ENCODE data around the gene CAT.

CAT gene

DNA sequence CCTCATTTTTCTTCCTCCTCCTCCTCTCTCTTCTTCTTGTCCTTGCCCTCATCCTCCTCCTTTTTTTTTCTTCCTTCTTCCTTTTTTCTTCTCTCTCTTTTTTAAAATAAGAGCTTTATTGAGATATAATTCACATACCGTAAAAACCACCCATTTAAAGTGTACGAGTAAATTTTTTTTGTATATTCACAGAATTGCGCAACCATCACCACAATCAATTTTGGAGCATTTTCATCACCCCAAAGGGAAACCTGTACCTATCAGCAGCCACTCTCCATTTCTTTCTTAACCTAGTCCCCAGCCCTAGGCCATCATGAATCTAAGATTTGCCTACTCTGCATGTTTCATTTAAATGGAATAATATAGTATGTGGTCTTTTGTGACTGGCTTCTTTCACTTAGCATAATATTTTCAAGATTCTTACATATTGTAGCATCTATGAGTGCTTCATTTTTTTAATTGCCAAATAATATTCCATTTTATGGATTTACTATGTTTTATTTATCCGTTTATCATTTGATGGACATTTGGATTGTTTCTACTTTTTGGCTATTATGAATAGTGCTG lies 35.0 kb downstream of the CAT start:
- Histone ChIP-seq H3K4me3 (ENCODE audit: insufficient read depth, low read depth, low read length) (no peak overlapping the region), H3K27me3 (ENCODE audit: control insufficient read depth, insufficient read depth, low read length, poor library complexity, severe bottlenecking) (no peaks in the 10 kb centered on the region), H3K27ac (ENCODE audit: insufficient read depth, low read depth, low read length, poor library complexity, severe bottlenecking) (no peak overlapping the region), H3K36me3 (ENCODE audit: control insufficient read depth, insufficient read depth, low read length) (no peaks in the 10 kb centered on the region), H3K9me3 (ENCODE audit: control insufficient read depth, low read length) (no peaks in the 10 kb centered on the region), H3K4me1 (ENCODE audit: control insufficient read depth, insufficient read depth, low read length) (no peaks in the 10 kb centered on the region)
- WGBS, 2 experiments, result 94 to 95% methylated on average over 3 of the region's 4 CpGs

DNA sequence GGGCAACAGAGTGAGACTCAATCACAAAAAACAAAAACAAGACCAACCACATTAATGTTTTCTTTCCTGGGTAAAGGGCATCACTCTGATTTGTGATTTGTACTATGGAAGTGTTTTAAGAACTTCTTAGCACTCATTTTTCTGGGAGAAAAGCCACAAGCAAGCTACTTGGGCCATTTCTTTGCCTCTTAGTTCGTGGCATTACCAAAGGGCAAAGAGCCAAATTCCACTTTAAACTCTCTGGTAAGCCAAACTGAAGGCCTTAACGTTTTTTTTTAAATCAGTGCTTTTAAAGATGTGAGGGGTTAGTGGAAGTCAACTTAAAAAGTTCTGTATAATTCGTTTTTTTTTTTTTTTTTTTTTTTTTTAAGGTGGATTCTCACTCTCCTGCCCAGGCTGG lies 36.9 kb downstream of the CAT start:
- H3K27ac ChIP-seq (ENCODE audit: insufficient read depth, low read depth, low read length, poor library complexity, severe bottlenecking), result no peak overlapping the region
- no peaks in the 10 kb centered on the region for H3K36me3 ChIP-seq (ENCODE audit: control insufficient read depth, insufficient read depth, low read length)
- no peaks in the 10 kb centered on the region for H3K27me3 ChIP-seq (ENCODE audit: control insufficient read depth, insufficient read depth, low read length, poor library complexity, severe bottlenecking)
- no peaks in the 10 kb centered on the region for H3K4me1 ChIP-seq (ENCODE audit: control insufficient read depth, insufficient read depth, low read length)
- H3K9me3 ChIP-seq (ENCODE audit: control insufficient read depth, low read length), result no peaks in the 10 kb centered on the region
- WGBS, 2 experiments, result 70 to 75% methylated on average over 3 of the region's 3 CpGs
- no peak overlapping the region for H3K4me3 ChIP-seq (ENCODE audit: insufficient read depth, low read depth, low read length)

DNA sequence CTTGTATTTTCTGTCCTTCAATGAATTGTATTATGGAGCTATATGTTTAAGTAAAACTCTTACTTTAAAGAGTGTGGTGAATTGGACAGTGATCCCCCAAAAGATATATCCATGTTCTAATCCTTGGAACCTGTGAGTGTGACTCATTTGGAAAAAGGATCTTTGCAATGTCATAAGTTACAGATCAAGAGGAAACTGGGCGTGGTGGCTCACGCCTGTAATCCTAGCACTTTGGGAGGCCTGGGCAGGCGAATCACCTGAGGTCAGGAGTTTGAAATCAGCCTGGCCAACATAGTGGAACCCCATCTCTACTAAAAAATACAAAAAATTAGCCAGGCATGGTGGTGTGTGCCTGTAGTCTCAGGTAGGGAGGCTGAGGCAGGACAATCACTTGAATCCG lies 38.1 kb downstream of the CAT start:
- no peak overlapping the region for H3K27ac ChIP-seq (ENCODE audit: insufficient read depth, low read depth, low read length, poor library complexity, severe bottlenecking)
- WGBS, 2 experiments, result 92 to 94% methylated on average over 4 of the region's 4 CpGs
- H3K27me3 ChIP-seq (ENCODE audit: control insufficient read depth, insufficient read depth, low read length, poor library complexity, severe bottlenecking), result no peaks in the 10 kb centered on the region
- no peaks in the 10 kb centered on the region for H3K9me3 ChIP-seq (ENCODE audit: control insufficient read depth, low read length)
- H3K36me3 ChIP-seq (ENCODE audit: control insufficient read depth, insufficient read depth, low read length), result no peaks in the 10 kb centered on the region
- H3K4me3 ChIP-seq (ENCODE audit: insufficient read depth, low read depth, low read length), result no peak overlapping the region
- no peaks in the 10 kb centered on the region for H3K4me1 ChIP-seq (ENCODE audit: control insufficient read depth, insufficient read depth, low read length)

- H3K27me3 ChIP-seq (ENCODE audit: control insufficient read depth, insufficient read depth, low read length, poor library complexity, severe bottlenecking), result no peaks in the 10 kb centered on the region
- H3K27ac ChIP-seq (ENCODE audit: insufficient read depth, low read depth, low read length, poor library complexity, severe bottlenecking), result no peak overlapping the region
- WGBS, 2 experiments, result 77 to 80% methylated on average over 8 of the region's 8 CpGs
- no peaks in the 10 kb centered on the region for H3K36me3 ChIP-seq (ENCODE audit: control insufficient read depth, insufficient read depth, low read length)
- H3K4me1 ChIP-seq (ENCODE audit: control insufficient read depth, insufficient read depth, low read length), result no peaks in the 10 kb centered on the region
- no peaks in the 10 kb centered on the region for H3K9me3 ChIP-seq (ENCODE audit: control insufficient read depth, low read length)
- H3K4me3 ChIP-seq (ENCODE audit: insufficient read depth, low read depth, low read length), result no peak overlapping the region
Observed at GRCh38 chr11:34478845-34479663, 40.3 kb downstream of the CAT start.

GRCh38 chr11:34480314-34480713 lies 41.6 kb downstream of the CAT start:
- Histone ChIP-seq H3K27me3 (ENCODE audit: control insufficient read depth, insufficient read depth, low read length, poor library complexity, severe bottlenecking) (no peaks in the 10 kb centered on the region), H3K27ac (ENCODE audit: insufficient read depth, low read depth, low read length, poor library complexity, severe bottlenecking) (no peak overlapping the region), H3K4me3 (ENCODE audit: insufficient read depth, low read depth, low read length) (no peak overlapping the region), H3K4me1 (ENCODE audit: control insufficient read depth, insufficient read depth, low read length) (no peaks in the 10 kb centered on the region), H3K9me3 (ENCODE audit: control insufficient read depth, low read length) (no peaks in the 10 kb centered on the region), H3K36me3 (ENCODE audit: control insufficient read depth, insufficient read depth, low read length) (no peaks in the 10 kb centered on the region)
- 72 to 93% methylated on average over 2 to 3 of the region's 3 CpGs for WGBS, 2 experiments

DNA sequence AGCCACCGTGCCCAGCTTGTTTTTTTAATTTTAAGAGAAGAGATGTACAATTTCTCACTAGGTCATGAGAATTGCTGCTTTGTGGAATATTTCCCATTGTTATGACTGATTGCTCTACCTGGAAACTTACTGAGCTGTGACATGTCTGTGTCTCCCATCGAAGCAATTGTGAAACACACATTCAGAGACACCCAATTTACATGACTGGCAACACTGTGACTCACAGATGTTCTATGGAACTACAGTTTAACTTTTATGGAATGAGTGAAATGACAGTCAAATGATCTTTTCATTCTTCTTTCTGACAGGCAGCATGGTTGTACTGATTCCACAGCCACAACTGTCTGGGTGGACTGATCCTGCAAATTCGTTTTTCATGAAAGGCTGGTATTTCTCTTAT lies 42.6 kb downstream of the CAT start:
- no peaks in the 10 kb centered on the region for H3K9me3 ChIP-seq (ENCODE audit: control insufficient read depth, low read length)
- WGBS, 2 experiments, result 84 to 95% methylated on average over 3 of the region's 3 CpGs
- no peak overlapping the region for H3K4me3 ChIP-seq (ENCODE audit: insufficient read depth, low read depth, low read length)
- no peaks in the 10 kb centered on the region for H3K4me1 ChIP-seq (ENCODE audit: control insufficient read depth, insufficient read depth, low read length)
- H3K27ac ChIP-seq (ENCODE audit: insufficient read depth, low read depth, low read length, poor library complexity, severe bottlenecking), result no peak overlapping the region
- H3K36me3 ChIP-seq (ENCODE audit: control insufficient read depth, insufficient read depth, low read length), result no peaks in the 10 kb centered on the region
- no peaks in the 10 kb centered on the region for H3K27me3 ChIP-seq (ENCODE audit: control insufficient read depth, insufficient read depth, low read length, poor library complexity, severe bottlenecking)

DNA sequence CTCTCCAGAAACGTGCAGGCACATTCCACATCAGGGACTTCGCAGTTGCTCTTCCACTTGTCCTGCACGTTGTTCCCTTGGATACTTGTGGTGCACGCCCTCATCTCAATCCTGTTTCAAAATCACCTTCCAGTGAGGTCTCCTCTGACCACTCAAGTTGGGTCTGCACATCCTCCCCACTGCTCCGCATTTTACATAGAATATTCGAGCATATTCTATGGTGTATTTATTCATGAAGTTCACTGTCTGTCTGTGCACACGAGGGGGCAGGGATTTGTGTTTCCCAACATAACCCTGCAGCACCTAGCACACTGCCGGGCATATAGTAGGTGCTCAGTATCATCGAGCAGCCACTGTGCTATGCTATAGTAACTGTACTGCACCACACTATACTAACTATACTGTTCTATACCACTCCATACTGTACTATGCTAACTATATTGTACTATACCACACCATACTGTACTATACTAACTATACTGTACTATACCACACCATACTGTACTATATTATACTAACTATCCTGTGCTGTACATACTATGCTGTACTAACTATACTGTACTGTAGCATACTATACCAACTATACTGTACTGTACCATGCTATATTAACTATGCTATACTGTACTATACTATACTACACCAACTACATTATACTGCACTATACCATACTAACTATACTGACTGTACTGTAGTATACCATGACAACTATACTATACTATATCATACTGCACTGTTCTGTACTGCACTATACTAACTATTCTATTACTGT lies 44.6 kb downstream of the CAT start:
- H3K27me3 ChIP-seq (ENCODE audit: control insufficient read depth, insufficient read depth, low read length, poor library complexity, severe bottlenecking), result no peaks in the 10 kb centered on the region
- H3K4me3 ChIP-seq (ENCODE audit: insufficient read depth, low read depth, low read length), result no peak overlapping the region
- no peaks in the 10 kb centered on the region for H3K4me1 ChIP-seq (ENCODE audit: control insufficient read depth, insufficient read depth, low read length)
- H3K36me3 ChIP-seq (ENCODE audit: control insufficient read depth, insufficient read depth, low read length), result no peaks in the 10 kb centered on the region
- 90 to 92% methylated on average over 9 of the region's 9 CpGs for WGBS, 2 experiments
- no peaks in the 10 kb centered on the region for H3K9me3 ChIP-seq (ENCODE audit: control insufficient read depth, low read length)
- H3K27ac ChIP-seq (ENCODE audit: insufficient read depth, low read depth, low read length, poor library complexity, severe bottlenecking), result no peak overlapping the region

GRCh38 chr11:34487430-34487829 lies 48.7 kb downstream of the CAT start:
- Histone ChIP-seq H3K4me3 (ENCODE audit: insufficient read depth, low read depth, low read length) (no peak overlapping the region), H3K9me3 (ENCODE audit: control insufficient read depth, low read length) (no peaks in the 10 kb centered on the region), H3K27ac (ENCODE audit: insufficient read depth, low read depth, low read length, poor library complexity, severe bottlenecking) (no peak overlapping the region), H3K4me1 (ENCODE audit: control insufficient read depth, insufficient read depth, low read length) (no peaks in the 10 kb centered on the region), H3K27me3 (ENCODE audit: control insufficient read depth, insufficient read depth, low read length, poor library complexity, severe bottlenecking) (no peaks in the 10 kb centered on the region), H3K36me3 (ENCODE audit: control insufficient read depth, insufficient read depth, low read length) (no peaks in the 10 kb centered on the region)
- WGBS, 2 experiments, result 95% methylated on average over 7 of the region's 7 CpGs

DNA sequence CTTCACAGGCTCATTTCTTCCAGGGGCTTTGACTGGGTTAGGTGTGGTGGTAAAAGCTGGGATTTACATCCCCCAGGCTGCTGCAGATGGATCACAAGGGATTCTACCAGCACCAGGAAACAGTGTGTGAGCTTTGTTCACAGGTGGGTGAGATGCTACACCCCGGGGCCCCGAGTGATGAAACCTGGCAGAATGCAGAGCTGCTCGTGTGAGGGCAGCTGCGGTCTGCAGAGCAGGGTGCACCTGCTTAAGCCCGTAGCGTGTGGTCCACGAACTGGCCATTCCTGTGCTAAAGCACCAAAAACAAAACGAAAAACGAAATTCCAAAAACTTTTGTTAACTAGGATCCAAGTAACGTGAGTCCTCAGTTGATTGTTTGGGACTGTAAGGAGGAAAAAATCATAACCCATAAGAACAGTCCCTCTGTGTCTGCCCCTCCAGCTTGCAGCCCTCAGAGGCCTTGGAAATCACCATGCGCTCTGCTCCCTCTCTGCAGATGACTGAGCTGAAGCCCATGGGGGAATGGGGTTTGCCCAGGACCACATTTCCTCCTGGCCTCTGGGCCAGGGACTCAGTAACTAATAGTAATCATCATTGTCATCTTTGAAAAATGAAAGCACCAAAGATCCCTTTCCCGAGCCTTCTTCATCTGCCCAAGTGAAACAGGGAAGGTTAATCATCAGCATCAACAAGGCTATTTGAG lies 50.3 kb downstream of the CAT start:
- WGBS, 2 experiments, result 90 to 95% methylated on average over 12 of the region's 12 CpGs
- H3K9me3 ChIP-seq (ENCODE audit: control insufficient read depth, low read length), result no peaks in the 10 kb centered on the region
- H3K36me3 ChIP-seq (ENCODE audit: control insufficient read depth, insufficient read depth, low read length), result no peaks in the 10 kb centered on the region
- no peaks in the 10 kb centered on the region for H3K4me1 ChIP-seq (ENCODE audit: control insufficient read depth, insufficient read depth, low read length)
- H3K4me3 ChIP-seq (ENCODE audit: insufficient read depth, low read depth, low read length), result no peak overlapping the region
- H3K27ac ChIP-seq (ENCODE audit: insufficient read depth, low read depth, low read length, poor library complexity, severe bottlenecking), result no peak overlapping the region
- no peaks in the 10 kb centered on the region for H3K27me3 ChIP-seq (ENCODE audit: control insufficient read depth, insufficient read depth, low read length, poor library complexity, severe bottlenecking)

GRCh38 chr11:34490304-34490703 lies 51.6 kb downstream of the CAT start:
- H3K36me3 ChIP-seq (ENCODE audit: control insufficient read depth, insufficient read depth, low read length), result no peaks in the 10 kb centered on the region
- WGBS, 2 experiments, result 29 to 38% methylated on average over 2 of the region's 2 CpGs
- no peak overlapping the region for H3K27ac ChIP-seq (ENCODE audit: insufficient read depth, low read depth, low read length, poor library complexity, severe bottlenecking)
- no peaks in the 10 kb centered on the region for H3K9me3 ChIP-seq (ENCODE audit: control insufficient read depth, low read length)
- no peaks in the 10 kb centered on the region for H3K4me1 ChIP-seq (ENCODE audit: control insufficient read depth, insufficient read depth, low read length)
- no peaks in the 10 kb centered on the region for H3K27me3 ChIP-seq (ENCODE audit: control insufficient read depth, insufficient read depth, low read length, poor library complexity, severe bottlenecking)
- H3K4me3 ChIP-seq (ENCODE audit: insufficient read depth, low read depth, low read length), result no peak overlapping the region

All from ectodermal cell (in vitro differentiated cells).